ENCODE measurements around the gene CUX1.

CUX1 gene

DNA sequence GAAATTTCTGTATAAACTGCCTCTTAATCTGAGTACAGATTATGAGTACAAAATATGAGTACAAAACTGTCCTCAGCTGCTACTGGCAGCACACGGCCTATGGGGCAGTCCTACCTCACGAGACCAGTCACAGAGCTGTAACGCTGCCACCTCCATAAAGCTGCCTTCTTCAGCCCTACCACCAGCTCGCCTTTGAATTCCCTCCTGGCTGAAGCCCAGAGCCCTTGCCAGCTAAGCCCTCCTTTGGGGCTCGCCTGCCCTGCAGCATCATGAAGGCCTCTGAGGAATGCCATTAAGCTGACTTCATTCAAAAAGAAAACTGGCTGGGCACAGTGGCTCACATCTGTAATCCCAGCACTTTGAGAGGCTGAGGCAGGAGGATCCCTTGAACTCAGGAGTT is 289.2 kb downstream of the CUX1 start:
- Histone ChIP-seq H3K4me1 (ENCODE audit: insufficient read depth, poor library complexity, severe bottlenecking) (no peaks in the 10 kb centered on the region), H3K4me3 (ENCODE audit: severe bottlenecking) (no peak overlapping the region), H3K27ac (ENCODE audit: poor library complexity, severe bottlenecking) (no peak overlapping the region), H3K9me3 (ENCODE audit: severe bottlenecking) (no peaks in the 10 kb centered on the region), H3K27me3 (ENCODE audit: insufficient read depth, poor library complexity, severe bottlenecking) (no peaks in the 10 kb centered on the region), H3K36me3 (ENCODE audit: low read depth) (peaks cover 20% of the 10 kb centered on the region)
- TF ChIP-seq, protein P1, sequence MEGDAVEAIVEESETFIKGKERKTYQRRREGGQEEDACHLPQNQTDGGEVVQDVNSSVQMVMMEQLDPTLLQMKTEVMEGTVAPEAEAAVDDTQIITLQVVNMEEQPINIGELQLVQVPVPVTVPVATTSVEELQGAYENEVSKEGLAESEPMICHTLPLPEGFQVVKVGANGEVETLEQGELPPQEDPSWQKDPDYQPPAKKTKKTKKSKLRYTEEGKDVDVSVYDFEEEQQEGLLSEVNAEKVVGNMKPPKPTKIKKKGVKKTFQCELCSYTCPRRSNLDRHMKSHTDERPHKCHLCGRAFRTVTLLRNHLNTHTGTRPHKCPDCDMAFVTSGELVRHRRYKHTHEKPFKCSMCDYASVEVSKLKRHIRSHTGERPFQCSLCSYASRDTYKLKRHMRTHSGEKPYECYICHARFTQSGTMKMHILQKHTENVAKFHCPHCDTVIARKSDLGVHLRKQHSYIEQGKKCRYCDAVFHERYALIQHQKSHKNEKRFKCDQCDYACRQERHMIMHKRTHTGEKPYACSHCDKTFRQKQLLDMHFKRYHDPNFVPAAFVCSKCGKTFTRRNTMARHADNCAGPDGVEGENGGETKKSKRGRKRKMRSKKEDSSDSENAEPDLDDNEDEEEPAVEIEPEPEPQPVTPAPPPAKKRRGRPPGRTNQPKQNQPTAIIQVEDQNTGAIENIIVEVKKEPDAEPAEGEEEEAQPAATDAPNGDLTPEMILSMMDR (IDR thresholded peaks at IDR 0.05; ENCODE audit: poor library complexity, severe bottlenecking) = no peak
- ATAC-seq (ENCODE audit: low read depth) = peak; percentile 36; the same call in 1 of the 3 replicates
- no peak for DNase-seq (ENCODE audit: low spot score)

DNA sequence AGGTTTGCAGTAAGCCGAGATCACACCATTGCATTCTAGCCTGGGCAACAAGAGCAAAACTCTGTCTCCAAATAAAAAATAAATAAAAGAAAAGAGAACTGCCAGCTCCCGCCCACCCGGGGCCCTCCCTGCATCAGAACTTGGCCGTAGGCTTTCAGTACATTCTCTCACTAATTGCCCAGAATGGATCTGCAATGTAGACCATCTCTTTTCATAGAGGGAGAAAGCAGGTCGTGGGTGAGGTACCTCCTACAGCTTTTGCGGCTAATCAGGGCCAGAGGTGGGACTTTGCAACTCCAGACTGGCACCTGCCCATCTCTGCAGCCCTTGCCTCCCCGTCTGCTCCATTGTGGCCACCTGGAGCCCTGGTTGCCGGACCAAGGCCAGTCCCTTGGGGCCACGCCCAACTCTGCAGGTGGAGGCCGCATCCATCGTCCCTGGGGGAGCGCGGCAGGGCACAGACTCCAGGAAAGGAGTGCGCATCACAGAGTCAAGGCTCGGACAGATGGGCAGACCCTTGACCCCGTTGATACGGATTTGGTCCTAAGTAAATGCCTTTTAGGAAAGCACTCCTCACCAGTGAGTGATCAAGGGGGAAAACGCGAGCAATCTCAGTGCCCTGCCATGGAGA is 290.2 kb downstream of the CUX1 start:
- Histone ChIP-seq H3K9me3 (ENCODE audit: severe bottlenecking) (no peaks in the 10 kb centered on the region), H3K36me3 (ENCODE audit: low read depth) (peaks cover 20% of the 10 kb centered on the region), H3K4me3 (ENCODE audit: severe bottlenecking) (no peak overlapping the region), H3K27ac (ENCODE audit: poor library complexity, severe bottlenecking) (no peak overlapping the region), H3K4me1 (ENCODE audit: insufficient read depth, poor library complexity, severe bottlenecking) (no peaks in the 10 kb centered on the region), H3K27me3 (ENCODE audit: insufficient read depth, poor library complexity, severe bottlenecking) (no peaks in the 10 kb centered on the region)
- DNase-seq (ENCODE audit: low spot score) (no peak), ATAC-seq (ENCODE audit: low read depth) (no peak)
- TF ChIP-seq, protein P1 (IDR thresholded peaks at IDR 0.05; ENCODE audit: poor library complexity, severe bottlenecking) = no peak

DNA sequence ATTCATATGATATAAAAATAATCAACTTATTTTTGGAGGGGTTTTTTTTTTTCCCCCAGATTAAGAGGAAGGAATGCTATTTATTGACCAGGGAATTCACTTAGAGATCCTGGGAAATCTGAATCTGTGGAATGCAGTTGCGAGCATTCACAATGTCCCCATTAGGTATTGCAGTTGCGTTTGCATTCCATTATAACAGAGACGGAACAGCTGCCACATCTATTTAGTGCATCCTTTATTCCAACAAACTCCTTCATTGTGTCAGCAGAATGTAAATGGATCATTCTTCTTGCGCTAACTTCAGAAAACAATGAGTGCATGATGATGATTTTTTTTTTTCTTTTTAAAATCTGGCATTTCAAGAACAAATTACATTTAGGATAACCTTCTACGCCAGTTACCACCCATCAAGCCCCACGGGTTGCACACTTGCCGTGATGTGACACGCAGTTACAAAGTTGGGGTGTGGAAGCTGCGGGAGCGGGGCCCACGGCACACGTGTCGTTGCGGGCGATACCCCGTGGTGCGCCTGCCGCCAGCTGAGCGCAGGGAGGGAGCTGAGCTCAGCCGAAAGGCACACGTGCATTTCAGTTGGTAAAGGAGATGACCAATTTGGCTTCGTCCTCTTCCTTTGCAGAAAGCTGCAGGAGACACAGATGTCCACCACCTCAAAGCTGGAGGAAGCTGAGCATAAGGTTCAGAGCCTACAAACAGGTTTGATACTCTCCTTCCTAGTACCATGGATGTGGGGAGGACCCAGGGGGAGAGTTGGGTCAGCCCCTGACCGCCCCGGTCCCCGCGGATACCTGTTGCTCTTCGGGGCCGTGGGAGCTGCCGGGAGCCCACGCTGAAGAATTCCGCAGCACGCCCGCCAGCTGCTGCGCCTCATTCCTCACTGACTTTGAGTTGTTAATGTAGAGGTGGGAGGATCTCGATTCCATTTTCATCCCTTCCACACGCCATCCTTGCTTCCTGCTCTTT is 293.9 kb downstream of the CUX1 start:
- no peak overlapping the region for H3K4me3 ChIP-seq (ENCODE audit: severe bottlenecking)
- peaks cover 20% of the 10 kb centered on the region for H3K36me3 ChIP-seq (ENCODE audit: low read depth)
- no peak overlapping the region for H3K27ac ChIP-seq (ENCODE audit: poor library complexity, severe bottlenecking)
- no peak for DNase-seq (ENCODE audit: low spot score)
- TF ChIP-seq, protein P1 (IDR thresholded peaks at IDR 0.05; ENCODE audit: poor library complexity, severe bottlenecking) = no peak
- H3K9me3 ChIP-seq (ENCODE audit: severe bottlenecking) = peaks cover 2% of the 10 kb centered on the region
- H3K4me1 ChIP-seq (ENCODE audit: insufficient read depth, poor library complexity, severe bottlenecking) = no peaks in the 10 kb centered on the region
- H3K27me3 ChIP-seq (ENCODE audit: insufficient read depth, poor library complexity, severe bottlenecking) = no peaks in the 10 kb centered on the region
- ATAC-seq (ENCODE audit: low read depth) = no peak

DNA sequence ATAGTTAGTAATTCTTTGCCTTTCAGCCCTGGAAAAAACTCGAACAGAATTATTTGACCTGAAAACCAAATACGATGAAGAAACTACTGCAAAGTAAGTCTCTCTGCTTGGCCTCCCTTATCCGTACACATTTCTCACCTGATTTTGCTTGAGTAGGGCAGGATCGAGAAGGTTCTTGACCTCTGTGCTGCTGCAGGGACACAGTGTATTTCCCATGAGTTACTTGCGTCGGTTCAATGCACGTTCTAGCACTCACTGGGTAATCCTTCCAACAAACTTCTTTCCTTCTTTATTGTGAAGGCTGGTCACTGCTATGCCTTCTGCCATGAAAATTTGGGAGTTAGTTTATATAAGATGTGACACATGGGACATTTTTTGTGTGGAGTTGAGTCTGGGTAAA is 297.8 kb downstream of the CUX1 start:
- Histone ChIP-seq H3K9me3 (ENCODE audit: severe bottlenecking) (peaks cover 2% of the 10 kb centered on the region), H3K27me3 (ENCODE audit: insufficient read depth, poor library complexity, severe bottlenecking) (no peaks in the 10 kb centered on the region), H3K4me3 (ENCODE audit: severe bottlenecking) (no peak overlapping the region), H3K4me1 (ENCODE audit: insufficient read depth, poor library complexity, severe bottlenecking) (no peaks in the 10 kb centered on the region), H3K36me3 (ENCODE audit: low read depth) (peaks cover 15% of the 10 kb centered on the region), H3K27ac (ENCODE audit: poor library complexity, severe bottlenecking) (no peak overlapping the region)
- ATAC-seq (ENCODE audit: low read depth) = no peak
- DNase-seq (ENCODE audit: low spot score) = no peak
- TF ChIP-seq, protein P1 (IDR thresholded peaks at IDR 0.05; ENCODE audit: poor library complexity, severe bottlenecking) = no peak

All from RWPE2 (cell line).